Endothelial cell of hepatic sinusoid (primary cell): Measurements from ENCODE around the gene MOB3A.

Experiments
- in situ Hi-C: cut with HindIII; loops from 2 replicates; pipeline ENCODE4 v1.10.0; 2017; ENCODE audit warnings: low sequenced_read_pairs

Gene MOB3A

GRCh38 chr19:2126879-2127518, 30.9 kb upstream of the MOB3A start:
- in situ Hi-C loops: no loop called here

DNA sequence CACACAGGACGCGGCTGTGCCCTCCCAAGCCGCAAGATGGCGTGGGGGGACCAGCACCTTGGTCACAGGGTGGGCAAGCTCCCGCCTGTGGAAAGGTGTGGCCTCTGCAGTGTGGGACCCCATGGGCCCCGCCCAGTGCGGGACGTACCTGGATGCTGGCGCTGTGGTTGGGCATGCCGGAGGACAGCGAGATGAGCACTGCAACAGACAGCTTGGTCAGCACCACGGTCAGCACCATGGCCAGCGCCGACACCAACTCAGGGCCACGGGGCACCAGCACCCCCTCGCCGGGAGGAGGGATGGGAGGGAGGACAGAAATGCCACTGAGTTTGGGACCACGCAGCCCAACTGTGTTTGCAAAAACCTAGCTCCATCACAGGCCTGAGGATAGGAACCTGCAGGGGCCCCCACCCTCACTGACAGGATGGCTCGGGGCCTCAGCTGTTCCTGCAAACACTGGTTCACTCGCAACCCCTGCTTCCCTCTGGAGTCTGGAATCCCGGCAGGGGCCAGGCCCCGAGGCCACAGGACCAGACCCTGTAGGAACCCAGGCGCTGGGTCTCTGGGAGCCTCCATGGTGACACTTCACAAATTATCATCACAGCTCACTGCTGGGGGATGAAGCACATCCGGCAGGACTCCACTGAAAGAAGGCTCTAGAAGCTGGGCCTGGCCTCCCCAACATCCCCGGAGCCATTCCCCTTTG, 27.7 kb upstream of the MOB3A start:
- in situ Hi-C loops: no loop called here

DNA sequence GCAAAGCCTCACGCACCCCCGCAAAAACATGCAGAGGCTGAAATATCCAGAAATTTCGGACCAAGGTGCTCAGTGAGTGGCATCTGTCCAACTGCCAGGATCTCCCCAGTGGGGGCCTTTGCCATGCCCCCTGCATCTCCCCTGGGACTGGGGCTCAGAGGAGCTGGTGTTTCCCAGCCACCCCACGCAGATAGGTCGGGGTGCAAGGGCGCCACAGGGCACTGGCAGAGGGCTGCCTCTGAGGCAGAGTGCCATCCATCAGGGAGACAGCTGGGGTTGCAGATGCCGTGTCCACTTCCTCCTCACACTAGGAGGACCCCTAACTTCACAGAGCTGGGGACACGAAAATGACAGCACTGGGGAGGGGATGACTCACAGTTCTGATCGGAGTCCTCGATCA, 26.9 kb upstream of the MOB3A start:
- in situ Hi-C loops: no loop called here

- in situ Hi-C loops: no loop called here
These were observed 26.1 kb upstream of the MOB3A start for GRCh38 chr19:2122251-2122650.

- in situ Hi-C loops: no loop called here
These were observed 25.4 kb upstream of the MOB3A start for GRCh38 chr19:2121416-2122051.

GRCh38 chr19:2120821-2121220, 24.7 kb upstream of the MOB3A start:
- in situ Hi-C loops: no loop called here

GRCh38 chr19:2119921-2120785, 24.0 kb upstream of the MOB3A start:
- in situ Hi-C loops: loop anchor here (5.0 kb wide), 2 partner anchors 107 to 128 kb away; no protein-coding TSS in a partner anchor

DNA sequence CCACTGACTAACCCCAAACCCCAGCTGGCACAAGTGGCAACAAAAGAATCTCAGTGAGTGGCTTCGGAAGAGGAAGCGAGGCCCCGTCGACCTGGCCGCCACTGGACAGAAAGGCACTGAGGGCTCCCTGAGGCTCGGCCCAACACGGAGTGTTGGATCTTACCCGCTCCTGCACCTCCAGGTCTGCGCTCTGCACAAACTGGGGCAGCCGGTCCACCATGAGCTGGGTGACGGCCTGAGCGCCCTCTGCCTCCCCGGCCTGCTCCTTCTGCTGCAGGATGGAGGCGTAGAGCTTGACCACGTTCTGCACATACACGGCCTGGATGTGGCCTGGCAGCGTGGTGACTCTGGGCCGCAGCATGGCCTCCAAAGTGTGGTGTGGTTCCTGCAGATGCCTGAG, 22.3 kb upstream of the MOB3A start:
- in situ Hi-C loops: loop anchor here (5.0 kb wide), 2 partner anchors 109 to 126 kb away; no protein-coding TSS in a partner anchor

DNA sequence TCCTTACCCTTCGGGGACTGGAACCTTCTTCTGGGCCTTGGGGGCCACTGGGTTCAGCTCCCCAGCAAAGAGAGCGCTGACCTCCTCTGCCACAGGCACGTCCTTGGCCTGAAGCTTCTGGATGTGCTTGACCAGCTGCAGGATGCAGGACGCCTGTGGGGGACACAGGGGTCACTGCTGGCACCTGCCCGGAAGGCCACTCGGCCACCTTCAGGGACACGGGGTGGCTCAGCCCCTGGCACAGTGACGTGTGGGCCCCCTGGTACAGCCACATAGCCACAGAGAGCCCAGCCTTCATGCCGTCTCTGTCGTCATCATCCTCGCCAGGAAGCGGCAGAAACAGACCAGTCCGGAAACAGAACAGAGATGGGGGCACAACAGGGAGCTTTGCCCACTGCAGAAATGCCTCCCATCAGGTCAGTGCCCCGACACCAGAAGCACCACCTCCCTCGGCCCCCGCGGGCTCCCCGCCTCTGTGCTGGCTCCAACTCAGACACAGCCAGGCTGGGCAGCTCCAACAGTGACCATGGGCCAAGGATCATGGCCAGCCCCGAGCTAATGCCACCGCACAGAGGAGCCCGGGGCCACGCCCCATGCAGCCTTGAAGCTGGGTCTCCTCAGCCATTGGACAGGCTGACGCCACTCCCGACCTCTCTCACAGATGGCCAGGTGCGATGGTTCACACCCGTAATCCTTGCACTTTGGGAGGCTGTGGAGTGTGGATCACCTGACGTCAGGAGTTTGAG, 21.3 kb upstream of the MOB3A start:
- in situ Hi-C loops: loop anchor here (5.0 kb wide), 2 partner anchors 110 to 125 kb away; no protein-coding TSS in a partner anchor

- in situ Hi-C loops: loop anchor here (5.0 kb wide), 2 partner anchors 111 to 124 kb away; no protein-coding TSS in a partner anchor
These were observed 20.4 kb upstream of the MOB3A start for GRCh38 chr19:2116507-2116906.

GRCh38 chr19:2115911-2116426, 19.8 kb upstream of the MOB3A start:
- in situ Hi-C loops: loop anchor here (5.0 kb wide), 2 partner anchors 111 to 124 kb away; no protein-coding TSS in a partner anchor

DNA sequence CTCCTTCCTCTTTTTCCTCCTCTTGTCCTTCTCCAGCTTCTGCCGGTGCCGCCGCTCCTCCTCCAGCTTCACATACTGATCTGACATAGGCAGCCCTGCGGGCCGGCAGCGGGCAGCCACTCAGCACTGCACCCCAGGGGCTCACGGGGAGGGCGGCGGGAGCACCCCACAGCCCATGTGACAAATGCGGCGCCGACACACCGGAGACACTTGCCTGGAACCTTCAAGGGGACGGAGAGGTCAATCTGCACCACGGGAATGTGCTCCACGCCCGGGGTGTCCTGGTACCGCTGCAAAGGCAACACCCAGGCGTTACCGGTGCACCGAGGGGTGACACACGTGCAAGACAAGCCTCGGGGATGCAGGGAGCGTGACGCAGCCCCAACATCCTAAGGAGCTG, 19.2 kb upstream of the MOB3A start:
- in situ Hi-C loops: loop anchor here (5.0 kb wide), 2 partner anchors 112 to 123 kb away; no protein-coding TSS in a partner anchor

- in situ Hi-C loops: loop anchor here (5.0 kb wide), 2 partner anchors 112 to 123 kb away; no protein-coding TSS in a partner anchor
These were observed 18.7 kb upstream of the MOB3A start for GRCh38 chr19:2114821-2115220.

DNA sequence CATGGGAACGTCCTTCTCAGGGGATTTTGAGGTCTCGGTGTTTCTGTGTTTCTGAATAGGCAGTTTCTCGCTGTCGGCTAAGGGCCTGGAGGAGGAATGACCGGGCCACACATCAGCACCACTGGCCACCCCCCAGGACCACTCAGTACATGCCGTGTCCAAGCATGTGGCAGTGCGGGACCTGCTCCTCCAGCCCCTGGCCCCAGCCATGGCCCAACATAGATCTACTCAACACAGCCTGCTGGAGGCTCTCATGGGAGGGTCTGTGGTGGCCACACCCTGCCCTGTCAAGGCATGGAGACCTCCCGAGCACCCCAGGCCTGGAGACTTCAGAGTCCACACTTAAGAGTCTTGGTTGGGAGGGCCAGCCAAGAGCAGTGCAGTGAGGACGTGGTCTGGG, 18.1 kb upstream of the MOB3A start:
- in situ Hi-C loops: no loop called here

GRCh38 chr19:2113439-2114211, 17.5 kb upstream of the MOB3A start:
- in situ Hi-C loops: no loop called here

DNA sequence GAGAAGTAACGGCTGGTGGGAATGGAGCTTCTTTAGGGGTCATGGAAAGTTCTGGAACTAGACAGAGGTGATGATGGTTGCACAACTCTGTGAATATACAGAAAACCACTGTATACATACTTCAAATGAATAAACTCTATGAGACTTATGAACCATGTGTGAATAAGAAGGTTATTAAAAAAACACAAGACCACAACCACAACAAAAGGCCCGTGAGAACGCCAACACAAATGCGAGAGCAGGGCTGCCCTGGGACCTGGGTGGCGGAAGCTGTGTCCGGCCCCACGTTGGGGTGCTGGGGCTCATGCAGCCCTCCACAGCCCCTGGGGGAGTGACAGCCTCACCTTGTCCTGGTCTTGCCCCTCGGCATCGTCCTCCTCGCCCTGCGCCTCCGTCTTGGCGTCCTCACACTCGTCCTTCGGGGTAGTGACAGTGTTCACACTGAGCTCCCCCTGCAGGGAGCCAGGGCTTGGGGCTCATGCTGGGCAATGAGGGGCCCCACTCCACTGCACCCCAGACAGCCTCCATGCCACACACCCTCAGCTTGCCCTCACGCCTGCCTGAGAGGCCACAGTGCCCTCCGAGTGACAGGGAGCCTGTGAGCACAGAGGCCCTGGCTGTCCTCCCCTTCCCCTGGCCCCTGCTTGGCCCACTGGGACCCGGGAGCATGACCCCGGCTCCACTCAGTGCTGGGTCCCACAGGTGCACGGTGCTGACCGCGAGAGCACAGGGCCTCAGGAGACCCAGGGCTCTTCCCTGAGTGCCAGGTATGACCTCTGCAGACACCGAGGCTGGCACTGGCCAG, 16.6 kb upstream of the MOB3A start:
- in situ Hi-C loops: no loop called here

- in situ Hi-C loops: no loop called here
These were observed 15.8 kb upstream of the MOB3A start for GRCh38 chr19:2111886-2112285.

DNA sequence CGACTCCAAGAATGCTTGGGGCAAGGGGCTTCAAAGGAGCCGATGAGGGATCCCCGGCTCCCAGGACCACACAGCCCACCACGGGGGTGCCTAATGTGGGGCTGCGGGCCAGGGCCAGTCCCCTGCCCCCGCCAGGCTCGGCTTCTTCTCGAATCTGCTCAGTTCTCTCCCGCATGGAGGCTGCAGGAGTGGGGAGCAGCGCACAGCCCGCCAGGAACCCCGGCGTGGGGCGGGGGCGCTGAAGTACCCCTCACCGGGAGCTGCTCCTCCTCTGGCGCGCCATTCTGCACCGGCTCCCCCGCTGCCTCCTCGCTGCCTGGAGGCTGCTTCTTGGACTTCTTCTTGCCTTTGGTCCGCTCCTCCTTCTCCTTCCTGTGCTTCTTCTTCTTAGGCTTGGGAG, 15.3 kb upstream of the MOB3A start:
- in situ Hi-C loops: no loop called here
